HG02870 (cell line): Measurements from ENCODE around the gene LCOR.
"Not testable (repeated sequence)": the region's sequence is repeated elsewhere in the genome, so short reads cannot be mapped to it uniquely, and the experiment has no call there.

ENCODE experiments used
- ATAC-seq: cut with Tn5 transposase; IDR thresholded peaks from one replicate; pipeline ENCODE4 v1.9.1; 2021; ENCODE audit warnings: mild to moderate bottlenecking, moderate library complexity; ENCODE audit not compliant: unreplicated experiment

Gene LCOR

DNA sequence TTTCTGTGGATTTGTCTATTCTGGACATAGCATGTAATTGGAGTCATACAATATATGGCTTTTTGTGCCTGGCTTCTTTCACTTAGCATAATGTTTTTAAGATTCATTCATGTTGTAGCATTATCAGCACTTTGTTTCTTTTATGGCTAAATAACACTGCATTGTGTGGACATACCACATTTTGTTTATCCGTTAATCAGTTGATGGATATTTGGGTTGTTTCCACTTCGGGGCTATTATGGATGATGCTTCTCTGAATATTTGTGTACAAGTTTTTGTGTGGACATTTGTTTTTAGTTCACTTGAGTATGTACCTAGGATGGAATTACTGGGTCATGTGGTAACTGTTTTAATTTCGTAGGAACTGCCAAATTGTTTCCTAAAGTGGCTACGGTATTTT lies 6.4 kb downstream of the LCOR start:
- no peak for ATAC-seq

DNA sequence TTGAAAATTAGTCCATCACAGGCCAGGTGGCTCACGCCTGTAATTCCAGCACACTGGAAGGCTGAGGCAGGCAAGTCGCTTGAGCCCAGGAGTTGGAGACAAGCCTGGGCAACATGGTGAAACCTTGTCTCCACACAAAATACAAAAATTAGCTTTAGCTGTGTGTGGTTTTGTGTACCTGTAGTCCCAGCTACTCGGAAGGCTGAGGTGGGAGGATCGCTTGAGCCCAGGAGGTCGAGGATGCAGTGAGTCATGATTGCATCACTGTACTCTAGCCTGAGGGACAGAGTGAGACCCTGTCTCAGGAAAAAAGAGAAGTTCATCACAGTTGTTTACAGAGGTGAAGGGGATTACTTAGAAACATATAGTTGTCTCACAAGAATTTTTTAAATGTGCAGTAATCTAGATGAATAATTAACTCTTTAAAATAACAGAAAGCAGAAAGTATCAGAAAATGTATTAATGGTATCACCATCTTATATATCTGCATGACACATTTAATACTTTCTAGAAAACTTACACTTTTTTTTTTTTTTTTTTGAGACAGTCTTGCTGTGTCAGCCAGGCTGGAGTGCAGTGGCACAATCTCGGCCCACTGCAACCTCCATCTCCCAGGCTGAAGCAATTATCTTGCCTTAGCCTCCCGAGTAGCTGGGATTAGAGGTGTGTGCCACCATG lies 8.9 kb downstream of the LCOR start:
- ATAC-seq: no peak

DNA sequence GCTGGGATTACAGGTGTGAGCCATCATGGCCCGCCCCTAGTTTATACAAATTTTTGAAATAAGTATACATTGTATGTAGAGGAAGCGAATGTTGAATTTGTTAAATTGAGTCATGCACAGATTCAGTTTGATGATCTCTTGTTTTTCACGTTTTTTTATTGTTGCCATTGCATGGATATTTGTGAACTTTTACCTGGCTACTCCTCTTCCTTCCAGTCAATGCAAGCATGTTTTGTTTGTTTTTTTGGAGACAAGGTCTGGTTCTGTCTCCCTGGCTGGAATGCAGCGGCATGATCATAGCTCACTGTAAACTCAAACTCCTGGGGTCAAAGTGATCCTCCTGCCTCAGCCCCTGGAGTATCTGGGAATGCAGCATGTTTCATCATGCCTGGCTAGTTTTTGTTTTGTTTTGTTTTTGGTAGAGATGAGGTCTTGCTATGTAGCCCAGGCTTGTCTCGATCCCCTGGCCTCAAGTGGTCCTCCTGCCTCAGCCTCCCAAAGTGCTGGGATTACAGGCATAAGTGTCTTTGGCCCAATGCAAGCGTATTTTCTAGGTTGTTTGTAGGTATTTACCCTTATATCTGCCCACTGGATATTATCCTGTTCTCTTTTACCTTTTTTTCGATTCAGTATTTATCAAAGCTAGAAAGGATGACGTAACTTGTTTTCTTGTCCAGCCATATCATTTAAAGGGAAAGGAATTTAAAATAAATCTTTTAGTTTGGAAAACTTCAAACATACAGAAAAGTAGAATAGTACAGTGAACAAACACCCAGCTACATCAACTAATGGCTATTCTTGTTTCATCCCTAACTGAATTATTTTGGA lies 11.0 kb downstream of the LCOR start:
- no peak for ATAC-seq

DNA sequence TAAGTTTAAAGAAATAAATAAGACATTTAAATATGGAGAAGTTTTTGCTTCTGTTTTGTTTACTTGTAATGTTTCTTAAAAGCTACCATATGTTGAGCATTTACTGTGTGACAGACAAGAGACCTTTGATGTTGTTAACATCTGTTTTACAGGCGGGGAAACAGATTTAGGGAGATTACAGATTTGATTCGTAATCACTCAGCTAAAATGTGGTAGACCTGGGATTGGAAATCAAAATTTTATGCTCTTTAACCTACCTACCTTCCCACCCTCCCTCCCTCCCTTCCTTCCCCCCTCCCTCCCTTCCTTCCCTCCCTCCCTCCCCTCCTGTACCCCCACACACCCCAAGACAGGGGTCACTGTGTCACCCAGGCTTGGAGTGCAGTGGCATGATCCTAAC lies 11.7 kb downstream of the LCOR start:
- ATAC-seq: no peak

DNA sequence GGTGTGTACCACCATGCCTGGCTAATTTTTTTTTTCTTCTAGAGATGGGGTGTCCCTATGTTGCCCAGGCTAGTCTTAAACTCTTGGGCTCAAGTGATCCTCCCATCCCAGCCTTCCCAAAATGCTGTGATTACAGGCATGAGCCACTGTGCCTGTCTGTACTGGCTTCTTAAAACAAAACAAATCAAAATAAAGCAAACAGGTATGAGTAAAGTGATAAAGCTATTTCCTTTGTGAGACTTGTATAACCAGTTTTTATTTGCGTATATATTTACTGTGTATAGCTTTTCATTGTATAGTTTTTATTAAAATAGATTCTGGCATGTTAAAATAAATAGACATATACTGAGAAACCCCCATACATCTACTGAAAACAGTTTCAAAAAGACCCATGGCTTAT lies 14.3 kb downstream of the LCOR start:
- ATAC-seq: no peak

DNA sequence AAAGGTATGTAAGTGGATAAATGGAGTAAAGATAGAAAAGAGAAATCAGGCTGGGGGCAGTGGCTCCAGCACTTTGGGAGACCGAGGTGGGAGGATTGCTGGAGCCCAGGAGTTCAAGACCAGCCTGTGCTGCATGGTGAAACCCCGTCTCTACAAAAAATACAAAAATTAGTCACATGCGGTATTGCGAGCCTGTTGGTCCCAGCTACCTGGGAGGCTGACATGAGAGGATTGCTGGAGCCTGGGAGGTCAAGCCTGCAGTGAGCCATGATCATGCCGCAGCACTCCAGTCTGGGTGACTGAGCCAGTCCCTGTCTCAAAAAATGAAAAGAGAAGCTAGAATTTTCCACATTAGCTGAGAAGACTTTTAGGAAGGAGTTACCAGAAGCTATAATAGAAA lies 14.8 kb downstream of the LCOR start:
- no peak for ATAC-seq

DNA sequence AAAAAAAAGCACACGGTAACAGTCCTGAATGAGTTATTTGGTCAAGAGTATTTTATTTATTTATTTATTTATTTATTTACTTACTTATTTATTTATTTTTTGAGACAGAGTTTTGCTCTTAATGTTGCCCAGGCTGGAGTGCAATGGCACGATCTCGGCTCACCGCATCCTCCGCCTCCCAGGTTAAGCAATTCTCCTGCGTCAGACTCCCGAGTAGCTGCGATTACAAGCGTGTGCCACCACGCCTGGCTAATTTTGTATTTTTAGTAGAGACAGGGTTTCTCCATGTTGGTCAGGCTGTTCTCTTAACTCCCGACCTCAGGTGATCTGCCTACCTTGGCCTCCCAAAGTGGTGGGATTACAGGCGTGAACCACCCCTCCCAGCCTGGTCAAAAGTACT lies 15.3 kb downstream of the LCOR start:
- not testable (repeated sequence) for ATAC-seq

DNA sequence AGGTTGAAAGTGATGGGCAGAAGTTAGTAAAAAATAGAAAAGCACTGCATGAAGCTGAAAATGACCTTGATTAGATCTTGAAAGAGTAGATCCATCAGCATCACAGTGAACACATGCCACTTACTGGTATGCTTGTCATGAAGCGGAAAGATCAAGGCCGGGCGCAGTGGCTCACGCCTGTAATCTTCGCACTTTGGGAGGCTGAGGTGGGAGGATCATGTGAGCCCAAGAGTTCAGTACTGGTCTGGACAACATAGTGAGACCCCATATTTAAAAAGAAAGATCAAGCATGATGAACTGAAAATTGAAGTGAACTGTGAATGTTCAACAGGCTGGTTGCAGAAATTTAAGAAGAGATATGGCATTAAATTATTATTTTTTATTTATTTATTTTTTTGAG lies 18.0 kb downstream of the LCOR start:
- no peak for ATAC-seq

DNA sequence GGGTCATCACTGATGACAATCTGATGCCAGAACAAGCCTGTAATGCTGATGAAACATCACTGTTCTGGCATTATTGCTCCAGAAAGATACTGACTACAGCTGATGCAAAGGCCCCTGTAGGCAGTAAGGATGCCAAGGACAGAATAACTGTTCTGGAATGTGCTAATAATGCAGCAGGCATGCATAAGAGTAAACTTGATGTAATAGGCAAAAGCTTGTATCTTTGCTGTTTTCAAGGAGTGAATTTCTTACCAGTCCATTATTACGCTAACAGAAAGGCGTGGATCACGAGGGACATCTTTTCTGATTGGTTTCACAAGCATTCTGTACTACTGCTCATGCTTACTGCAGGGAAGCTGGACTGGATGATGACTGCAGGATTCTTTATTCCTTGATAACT lies 18.7 kb downstream of the LCOR start:
- no peak for ATAC-seq

DNA sequence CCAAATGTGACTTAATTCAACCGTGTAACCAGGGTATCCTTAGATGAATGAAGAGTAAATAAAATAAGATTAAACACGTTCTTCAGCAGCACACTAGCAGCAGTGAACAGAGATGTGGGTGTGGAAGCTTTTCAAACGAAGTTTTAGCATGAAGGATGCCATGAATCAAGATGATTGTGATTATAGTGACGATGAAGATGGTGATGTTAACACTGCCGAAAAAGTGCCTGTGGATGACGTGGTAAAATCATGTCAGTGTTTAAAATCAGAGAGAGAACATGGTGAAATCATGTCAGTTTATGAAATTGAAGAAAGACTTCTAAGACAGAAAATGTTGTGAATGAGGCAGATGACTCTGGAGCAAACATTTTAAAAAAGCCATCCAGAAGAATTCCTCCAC lies 19.2 kb downstream of the LCOR start:
- ATAC-seq: no peak

DNA sequence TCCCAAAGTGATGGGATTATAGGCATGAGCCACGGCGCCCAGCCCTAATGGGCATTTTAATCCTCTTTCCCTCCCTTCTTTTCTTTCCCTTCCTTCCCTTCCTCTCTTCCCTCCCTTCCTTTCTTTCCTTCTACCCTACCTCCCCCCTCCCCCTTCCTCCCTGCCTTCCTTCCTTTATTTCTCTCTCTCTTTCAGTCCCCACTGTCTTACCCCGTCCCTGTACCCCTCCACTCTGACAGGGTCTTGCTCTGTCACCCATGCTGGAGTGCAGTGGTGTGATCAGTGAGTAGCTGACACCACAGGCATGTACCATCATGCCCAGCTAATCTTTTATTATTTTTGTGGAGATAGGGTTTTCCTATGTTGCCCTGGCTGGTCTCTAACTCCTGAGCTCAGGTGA lies 24.2 kb downstream of the LCOR start:
- ATAC-seq: no peak

DNA sequence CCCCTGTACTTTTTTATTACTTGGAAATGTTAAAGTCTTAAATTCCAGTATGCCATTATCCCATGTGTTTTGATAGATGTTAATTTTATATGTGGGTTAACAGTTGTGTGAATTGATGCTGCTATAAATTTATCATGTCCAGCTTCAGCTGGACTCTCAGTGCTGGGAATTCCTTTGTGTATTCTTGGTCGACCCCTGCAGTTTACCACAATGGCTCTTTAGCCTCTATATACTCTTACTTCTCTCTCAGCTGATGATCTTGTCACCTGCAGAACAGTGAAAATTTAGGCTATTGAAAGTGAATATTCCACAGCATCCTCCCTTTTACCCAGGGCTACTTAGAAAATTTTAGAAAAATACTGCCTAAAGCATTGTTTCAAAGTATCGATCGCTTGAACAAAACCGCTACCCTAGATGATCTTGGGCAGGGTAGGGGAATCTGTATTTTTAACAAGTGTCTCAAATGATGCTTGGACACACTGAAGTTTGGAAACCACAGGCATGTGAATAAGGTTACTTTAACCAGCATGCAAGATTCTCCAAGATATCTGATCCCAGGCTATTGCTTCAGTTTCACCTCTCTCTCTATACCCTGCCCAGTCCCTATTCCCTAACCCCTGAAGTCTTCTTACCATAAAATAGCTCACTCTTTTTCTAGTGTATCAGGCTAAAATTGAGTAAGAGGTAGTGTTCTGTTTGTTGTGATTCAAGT lies 25.4 kb downstream of the LCOR start:
- ATAC-seq: no peak

DNA sequence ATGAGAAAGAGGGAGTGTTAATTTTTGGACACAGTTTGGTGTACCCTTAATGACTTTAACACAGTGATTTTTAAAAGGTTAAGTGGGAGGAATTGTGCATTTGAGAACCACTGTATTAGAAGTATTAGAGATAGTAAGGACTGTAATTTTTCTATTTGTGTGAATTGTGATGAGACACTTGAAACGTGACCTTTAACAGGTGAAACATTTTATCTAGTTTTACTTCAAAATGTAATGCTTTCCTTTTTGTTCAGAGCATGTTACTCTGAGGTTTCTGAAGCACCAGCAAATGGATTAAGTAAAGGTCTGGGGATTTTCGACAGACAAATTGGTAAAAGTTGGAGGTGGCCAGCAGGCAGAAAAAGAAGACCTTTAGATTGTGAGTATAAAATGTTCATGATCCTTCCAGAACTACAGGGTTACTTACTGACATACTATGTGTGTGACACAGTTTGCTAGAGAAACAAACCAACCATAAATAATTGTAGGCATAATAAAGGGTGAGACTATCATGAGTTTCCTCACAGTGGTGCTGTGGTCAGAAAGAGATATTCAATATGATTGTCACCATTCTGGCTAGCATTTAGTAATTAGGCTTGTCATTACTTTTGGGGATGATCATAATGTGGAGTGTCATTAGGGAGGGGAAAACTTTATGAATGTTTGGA lies 26.1 kb downstream of the LCOR start:
- ATAC-seq: no peak

DNA sequence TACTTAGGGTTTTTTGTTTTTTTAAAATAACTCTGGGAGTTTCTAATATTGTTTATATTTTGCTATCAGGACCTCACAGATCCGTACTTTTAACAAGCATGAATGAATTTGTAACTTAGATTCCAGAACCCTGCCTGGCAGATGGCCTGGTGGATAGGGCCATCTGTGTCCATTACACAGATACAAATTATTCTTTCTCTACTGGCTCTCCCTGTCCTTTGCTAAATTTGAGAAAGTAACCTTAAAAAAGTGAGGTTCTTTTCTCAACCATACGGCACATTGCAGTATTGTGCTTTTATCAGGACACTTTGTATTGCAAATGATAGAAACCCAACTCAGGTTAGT lies 26.6 kb downstream of the LCOR start:
- ATAC-seq: no peak

DNA sequence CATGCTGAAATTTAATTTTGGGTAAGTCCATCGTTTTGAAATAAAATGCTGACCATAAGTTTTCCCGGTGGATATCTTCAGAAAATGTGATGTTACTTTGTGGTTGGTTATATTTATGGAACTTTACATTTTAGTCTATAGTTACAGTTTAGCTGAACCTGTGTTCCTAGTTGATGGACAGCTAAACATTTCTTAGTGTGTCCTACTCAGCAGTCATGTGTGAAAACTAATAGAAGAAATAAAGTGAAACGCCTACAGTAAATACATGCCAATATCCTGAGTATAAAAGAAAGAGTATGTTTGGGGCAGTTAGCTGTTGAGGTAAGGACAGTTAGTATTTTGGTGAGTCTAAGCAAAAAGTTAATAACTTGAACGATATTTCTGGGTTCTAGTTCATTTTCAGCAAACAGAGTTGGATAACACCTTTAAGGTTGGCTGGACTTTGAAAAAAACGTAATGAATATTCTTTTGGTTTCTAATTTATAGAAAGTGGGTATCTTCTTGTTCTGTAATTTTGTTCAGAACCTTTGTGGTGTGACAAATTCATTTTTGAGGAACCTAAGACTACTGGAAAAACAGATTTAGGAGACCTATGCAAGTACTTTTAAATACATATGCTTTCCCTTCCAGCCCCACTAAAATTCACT lies 28.7 kb downstream of the LCOR start:
- no peak for ATAC-seq

DNA sequence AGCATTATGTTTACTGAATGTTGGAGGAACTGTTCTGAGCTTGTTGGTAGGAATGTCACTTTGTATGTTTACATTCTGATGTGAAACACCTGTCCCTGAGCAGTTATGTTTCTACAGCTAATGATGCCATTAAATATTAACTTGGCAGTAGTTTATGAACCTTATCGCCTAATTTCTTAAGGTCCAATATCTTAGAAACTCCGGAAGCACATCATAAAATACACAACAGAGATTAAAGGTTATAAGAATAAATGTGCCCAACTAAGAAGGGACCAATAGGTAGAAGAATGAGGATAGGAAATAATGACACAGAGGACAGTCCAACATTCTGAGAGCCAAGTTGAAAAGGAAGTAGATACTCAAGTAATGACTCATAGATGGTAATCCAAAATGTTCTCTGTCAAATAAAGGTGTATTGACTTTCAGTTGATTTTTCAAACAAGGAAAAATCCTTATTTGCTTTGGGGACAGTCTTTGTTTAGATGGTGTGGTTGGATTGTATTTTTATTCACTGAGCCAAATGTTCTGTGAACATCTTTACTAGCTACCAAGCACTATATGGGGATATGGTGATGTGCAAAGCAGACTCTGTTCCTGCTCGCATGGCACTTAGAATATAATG lies 31.9 kb downstream of the LCOR start:
- ATAC-seq: peak; percentile 79

DNA sequence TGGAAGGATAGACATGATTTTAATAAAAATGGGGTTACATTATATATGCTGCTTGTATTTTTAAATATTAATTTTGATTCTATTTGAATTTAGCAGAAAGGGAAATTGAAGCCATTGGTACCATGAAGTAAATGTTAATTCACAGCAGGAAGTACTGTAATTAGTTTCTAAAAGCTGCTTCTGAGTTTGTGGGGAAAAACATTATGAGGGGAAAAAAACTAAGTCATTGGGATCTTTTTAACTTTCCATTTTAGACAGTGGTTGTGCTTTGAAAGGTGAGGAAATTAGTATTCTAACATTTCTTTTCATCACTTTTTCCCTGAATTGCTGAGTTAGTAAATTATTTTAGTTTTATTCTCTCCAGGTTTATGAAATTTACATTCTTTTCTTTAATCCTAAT lies 41.0 kb downstream of the LCOR start:
- no peak for ATAC-seq

DNA sequence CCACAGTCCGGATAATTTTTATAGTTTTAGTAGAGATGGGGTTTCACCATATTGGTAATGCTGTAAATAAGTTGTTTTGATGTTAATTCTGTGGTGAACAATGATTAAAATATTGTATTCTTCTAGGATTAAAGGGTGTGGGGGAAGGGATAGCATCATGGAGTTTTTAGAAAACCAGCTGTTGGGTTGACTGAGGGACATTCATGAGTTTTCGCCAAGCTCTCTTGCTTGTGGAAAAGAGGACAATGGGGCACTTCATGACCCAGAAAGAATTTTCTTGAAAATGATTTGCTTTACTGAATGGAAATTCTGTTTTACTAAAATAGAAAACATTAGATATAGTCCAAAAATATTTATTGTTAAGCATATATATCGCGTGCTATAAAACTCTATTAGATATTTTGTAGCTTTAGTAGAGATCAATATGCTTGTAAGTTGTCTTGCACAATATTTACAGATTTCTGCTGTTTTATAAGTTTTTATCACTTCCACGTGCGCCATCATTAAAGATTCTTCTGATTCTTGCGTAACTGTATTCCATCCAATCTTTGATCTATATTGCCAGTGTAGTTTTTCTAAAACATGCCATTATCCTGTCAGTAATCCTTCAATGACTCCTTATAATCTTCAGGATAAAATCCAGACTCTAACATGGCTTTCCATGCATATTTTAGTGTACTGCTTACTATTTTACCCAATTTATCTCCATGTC lies 41.8 kb downstream of the LCOR start:
- no peak for ATAC-seq

DNA sequence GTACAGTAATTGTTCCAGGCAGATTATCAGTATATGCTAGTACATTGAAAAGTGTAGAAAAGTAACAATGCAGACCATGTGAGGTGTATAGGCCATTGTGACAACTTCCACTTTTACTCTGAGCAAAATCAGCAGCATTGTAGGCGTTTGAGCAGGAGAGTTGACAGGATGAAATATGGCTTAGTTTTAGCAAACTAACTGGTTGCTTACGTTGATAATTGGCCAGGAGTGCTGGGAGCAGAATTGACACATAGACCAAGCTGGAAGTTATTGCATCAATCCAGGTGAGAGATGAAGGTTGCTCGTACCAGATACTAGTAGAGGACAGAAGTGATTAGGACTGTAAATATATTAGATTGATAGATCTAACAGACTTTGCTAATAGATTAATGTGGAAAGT lies 46.0 kb downstream of the LCOR start:
- no peak for ATAC-seq

DNA sequence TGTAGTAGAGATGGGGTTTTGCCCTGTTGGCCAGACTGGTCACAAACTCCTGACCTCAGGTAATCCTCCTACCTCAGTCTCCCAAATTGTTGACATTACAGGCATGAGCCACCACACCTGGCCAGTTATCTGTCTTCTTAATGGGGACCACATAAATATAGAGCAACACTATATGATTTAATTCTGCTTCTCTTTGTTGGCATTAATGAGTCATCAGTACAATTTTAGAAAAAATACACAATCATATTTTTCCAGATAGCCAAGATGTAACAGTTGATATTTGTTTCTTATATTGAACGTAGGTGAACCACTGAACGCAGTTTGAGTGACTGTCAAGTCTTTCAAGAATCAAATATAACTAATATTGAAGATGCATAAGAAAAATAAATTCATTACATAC lies 48.5 kb downstream of the LCOR start:
- no peak for ATAC-seq
